Heart left ventricle (tissue), 13 donors: ENCODE data around the gene KIAA0825.

Source experiments
- POLR2A ChIP-seq, 2 donors: fragments of 450-650 bp; IDR thresholded peaks; one replicate each; pipeline ENCODE4 v1.6.1; 2017; ENCODE audit warnings: antibody characterized with exemption in 2 of 2, mild to moderate bottlenecking in 2 of 2, moderate library complexity in 2 of 2
- TF ChIP-seq, protein P1 (sequence below), 12 donors: fragments of 200-600 bp; sonication (generic) in 4 of 12; IDR thresholded peaks; one replicate each; pipeline versions ENCODE4 v1.5.0 to v1.8.0; 2018 to 2022; ENCODE audit warnings: antibody characterized with exemption in 12 of 12, mild to moderate bottlenecking in 5 of 12
- donor health status: ischemic (EF 13 %, LVEDD 7.1; RV severe dilation, severe dysfunction).
- donor health status: DM: no; HTN: yes; CAD: no.
- donor health status: DM: no; HTN: no; CAD: no.
- donor health status: ischemic (EF 25% LVEDD 6.9; RV normal size, moderate dysfunction).
- donor health status: ischemic (EF 25% LVEDD 5.7; RV mildly dilated, moderate dysfunction).
- donor health status: ischemic (EF 35%, LVEDD 5.7; RV mildly dilated, moderate dysfunction).
- donor health status: nonischemic (EF 11% LVEDD 7.7; RV severe dilation, severe dysfunction).
- donor health status: DM: yes; HTN: yes; CAD: no.
- donor health status: PGD.
- donor health status: ischemic (EF 29% LVEDD 5.4; RV normal size, mild dysfunction).
- donor health status: nonischemic (EF 23%, LVEDD 6.1; RV moderate dilation, normal function).

GRCh38 chr5:94627191-94627590 is 8.8 kb upstream of the KIAA0825 start:
- TF ChIP-seq, protein P1, sequence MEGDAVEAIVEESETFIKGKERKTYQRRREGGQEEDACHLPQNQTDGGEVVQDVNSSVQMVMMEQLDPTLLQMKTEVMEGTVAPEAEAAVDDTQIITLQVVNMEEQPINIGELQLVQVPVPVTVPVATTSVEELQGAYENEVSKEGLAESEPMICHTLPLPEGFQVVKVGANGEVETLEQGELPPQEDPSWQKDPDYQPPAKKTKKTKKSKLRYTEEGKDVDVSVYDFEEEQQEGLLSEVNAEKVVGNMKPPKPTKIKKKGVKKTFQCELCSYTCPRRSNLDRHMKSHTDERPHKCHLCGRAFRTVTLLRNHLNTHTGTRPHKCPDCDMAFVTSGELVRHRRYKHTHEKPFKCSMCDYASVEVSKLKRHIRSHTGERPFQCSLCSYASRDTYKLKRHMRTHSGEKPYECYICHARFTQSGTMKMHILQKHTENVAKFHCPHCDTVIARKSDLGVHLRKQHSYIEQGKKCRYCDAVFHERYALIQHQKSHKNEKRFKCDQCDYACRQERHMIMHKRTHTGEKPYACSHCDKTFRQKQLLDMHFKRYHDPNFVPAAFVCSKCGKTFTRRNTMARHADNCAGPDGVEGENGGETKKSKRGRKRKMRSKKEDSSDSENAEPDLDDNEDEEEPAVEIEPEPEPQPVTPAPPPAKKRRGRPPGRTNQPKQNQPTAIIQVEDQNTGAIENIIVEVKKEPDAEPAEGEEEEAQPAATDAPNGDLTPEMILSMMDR (IDR thresholded peaks at IDR 0.05), result no peak
- TF ChIP-seq POLR2A (IDR thresholded peaks at IDR 0.05), result no peak
